GM21367 (cell line): ENCODE measurements around the gene AGPAT2.

Source experiments
- ATAC-seq: cut with Tn5 transposase; IDR thresholded peaks from one replicate; pipeline ENCODE4 v1.9.1; 2021; ENCODE audit not compliant: unreplicated experiment

AGPAT2 gene

GRCh38 chr9:136665111-136665703 is 22.1 kb downstream of the AGPAT2 start:
- ATAC-seq = no peak

GRCh38 chr9:136664000-136664915 is 23.0 kb downstream of the AGPAT2 start:
- ATAC-seq = no peak

- ATAC-seq = no peak
These were observed 24.3 kb downstream of the AGPAT2 start, which contains the start of gene EGFL7 for GRCh38 chr9:136662656-136663581. Gene EGFL7 (plus strand): TSS chr9:136662916. CDS start chr9:136668283, 5,367 bp downstream.

GRCh38 chr9:136662326-136662655 is 25.0 kb downstream of the AGPAT2 start:
- no peak for ATAC-seq

DNA sequence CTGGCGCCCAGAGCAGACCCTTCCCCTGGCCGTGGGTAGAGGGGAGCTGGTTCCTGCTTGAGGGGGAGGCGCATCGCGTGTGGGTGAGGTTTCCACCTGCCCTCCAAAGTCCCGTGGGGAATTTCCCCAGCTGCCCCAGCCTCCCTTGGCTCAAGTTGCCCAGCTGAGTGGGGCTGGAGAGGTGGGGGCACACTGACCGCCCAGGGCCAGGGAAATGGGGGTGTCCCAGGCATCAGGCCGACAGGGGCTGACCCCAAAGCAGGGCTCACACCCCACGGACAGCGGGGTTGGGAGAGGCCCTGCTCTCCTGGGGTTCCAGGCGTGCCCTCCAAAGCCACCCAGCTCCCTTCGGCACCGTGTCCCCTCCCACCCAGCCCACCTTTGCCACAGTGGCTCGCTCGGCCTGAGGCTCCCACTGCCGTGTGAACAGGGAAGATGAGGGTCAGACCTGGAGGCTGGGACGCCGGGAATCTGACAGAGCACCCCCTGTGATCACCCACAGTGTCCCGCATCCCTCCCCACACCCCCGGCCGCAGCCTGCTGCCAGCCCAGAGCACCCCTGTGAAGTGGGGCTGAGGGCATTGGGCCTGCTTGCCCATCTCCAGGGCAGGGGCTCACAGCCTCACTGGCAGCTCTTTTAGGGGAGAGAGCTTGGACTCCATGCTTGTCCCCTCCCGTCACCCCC is 25.5 kb downstream of the AGPAT2 start:
- ATAC-seq = no peak

GRCh38 chr9:136660971-136661550 is 26.2 kb downstream of the AGPAT2 start:
- no peak for ATAC-seq

DNA sequence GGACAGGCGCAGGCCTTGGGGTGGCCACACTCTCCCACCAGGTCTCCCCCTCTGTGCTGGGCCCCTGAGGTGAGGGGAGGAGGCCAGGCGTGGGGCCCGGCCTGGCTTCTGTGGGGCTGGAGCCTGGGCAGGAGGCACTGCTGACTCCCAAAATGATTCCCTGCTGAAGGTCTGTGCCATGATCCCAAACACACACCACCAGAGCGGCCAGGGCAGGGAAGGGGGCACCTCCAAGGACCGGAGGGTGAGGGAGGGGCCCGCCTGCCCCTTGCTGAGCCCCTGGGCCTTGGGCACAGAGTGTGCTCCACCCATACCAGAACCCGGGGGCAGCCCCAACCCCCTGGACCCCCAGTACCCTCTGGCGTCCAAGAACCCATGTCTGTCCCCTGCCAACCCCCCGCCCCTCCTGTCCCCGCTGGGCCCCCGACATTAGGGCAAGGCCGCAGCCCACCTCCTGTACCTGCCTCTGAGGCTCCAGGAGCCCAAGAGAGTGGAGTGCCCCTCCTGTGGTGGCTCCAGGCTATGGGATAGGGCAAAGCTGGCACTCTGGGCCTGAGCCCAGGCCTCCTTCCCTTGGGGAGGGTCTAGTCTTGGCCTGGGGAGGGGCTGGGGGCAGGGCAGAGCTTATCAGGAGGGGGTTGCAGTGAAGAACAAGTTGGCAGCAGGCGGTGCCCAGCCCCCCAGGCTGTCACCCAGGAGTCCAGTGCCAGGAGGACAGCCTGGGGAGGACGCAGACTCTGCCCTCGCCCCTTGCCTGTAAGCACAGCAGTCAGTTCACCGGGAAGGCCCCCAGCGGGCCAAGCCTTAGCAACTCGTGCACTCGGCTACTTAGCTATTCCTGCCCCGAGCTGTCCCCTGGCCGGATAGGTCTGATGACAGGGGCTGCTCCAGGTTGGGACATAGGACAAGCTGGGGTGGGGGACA is 27.1 kb downstream of the AGPAT2 start:
- no peak for ATAC-seq

GRCh38 chr9:136658849-136659535 is 28.3 kb downstream of the AGPAT2 start:
- no peak for ATAC-seq

- ATAC-seq = no peak
These were observed 29.0 kb downstream of the AGPAT2 start for GRCh38 chr9:136657974-136658848.

- no peak for ATAC-seq
These were observed 30.3 kb downstream of the AGPAT2 start for GRCh38 chr9:136656795-136657611.

GRCh38 chr9:136656183-136656738 is 31.0 kb downstream of the AGPAT2 start:
- ATAC-seq = no peak

DNA sequence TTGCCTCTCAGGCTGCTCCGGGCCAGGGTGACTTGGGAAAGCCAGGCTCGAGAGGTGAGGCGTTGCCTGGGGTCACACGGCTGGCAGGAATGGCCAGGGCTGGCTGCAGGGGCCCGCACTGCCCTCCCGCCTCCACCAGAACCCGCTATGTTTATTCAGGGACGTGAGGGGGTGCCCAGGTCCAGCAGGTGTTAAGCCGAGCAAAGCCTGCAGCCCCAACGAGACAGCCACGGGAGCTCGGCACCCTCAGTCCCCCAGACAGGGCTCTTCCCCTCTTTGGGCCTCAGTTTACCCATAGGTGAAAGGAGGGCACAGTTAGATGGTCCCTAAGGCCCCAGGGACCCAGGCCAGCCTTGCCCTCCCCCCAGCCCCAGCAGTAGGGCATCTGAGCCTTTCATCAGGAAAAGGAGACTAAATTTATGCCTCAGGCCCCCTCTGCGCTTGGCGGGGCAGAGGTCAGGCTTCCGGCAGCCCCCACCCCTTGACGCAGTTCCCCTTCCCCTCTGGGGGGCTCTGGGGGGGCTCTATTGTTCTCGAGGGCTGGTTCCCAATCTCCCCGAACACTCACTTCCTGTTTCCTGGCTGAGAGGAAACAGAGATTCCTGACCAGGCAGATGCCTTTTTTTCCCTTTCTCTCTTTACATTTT is 31.6 kb downstream of the AGPAT2 start:
- no peak for ATAC-seq

DNA sequence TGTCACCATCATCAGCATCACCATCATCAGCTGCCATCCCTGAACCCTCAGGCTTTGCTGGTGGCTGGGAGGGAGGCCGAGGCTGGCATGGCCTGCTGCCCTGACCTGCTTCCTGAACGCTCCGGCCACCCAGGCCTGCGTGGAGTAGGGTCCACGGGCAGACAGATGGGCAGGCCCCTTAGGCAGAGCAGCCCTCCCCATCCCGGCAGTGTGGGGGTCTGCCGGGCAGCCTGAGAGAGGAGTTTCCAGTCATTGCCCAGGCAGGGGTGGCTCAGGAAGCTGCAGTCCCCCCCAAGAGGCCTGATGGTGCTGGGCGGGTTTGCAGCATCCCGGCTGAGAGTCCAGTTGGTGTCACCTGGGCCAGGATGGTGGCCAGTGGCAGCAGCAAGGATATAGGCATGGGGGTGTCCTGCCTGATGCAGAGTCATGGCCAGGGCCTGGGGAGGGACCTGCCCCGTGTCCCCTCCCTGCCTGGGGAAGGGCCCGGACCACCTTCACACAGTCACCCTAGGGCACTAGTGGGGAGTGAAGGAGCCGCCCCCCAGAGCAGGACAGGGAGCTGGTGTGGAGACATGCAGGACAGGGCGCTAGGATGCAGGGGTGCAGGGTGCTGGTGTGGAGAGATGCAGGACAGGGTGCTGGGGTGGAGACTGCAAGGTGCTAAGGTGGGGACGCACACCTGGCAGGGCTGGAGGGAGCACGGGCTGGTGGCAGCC is 32.3 kb downstream of the AGPAT2 start:
- ATAC-seq = no peak

DNA sequence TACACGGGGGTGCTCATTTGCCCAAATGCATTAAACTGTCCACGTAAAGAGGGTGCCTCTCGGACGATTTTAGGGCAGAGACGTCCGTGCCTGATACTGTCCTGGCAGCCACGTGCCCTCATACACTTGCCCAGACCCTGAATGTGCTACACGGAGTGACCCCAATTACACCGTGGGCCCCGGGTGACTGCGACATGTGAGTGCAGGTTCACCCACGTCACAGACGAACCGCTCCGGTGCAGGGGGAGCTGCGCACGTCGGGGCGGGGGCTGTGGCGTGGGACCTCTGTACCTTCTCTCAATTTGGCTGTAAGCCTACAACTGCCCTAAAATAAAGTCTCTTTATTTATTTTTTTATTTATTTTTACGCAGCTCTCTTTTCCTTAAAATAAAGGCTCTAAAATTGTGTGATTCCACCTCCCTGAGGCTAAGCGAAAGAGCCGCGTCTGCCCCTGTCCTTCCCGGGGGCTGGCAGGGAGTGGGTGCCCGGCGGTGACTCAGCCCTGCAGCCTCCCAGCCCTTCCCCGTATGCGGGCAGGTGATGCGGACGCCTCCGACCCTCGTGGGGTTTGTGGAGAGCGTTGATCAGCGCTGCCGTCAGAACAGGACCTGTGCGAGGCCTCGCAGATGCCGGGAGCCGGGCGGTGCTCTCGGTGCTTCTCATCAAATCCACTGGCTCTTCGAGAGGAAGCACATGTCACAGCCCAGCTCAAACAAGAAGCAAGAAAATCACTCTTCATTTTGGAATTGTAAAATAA is 33.8 kb downstream of the AGPAT2 start:
- no peak for ATAC-seq

DNA sequence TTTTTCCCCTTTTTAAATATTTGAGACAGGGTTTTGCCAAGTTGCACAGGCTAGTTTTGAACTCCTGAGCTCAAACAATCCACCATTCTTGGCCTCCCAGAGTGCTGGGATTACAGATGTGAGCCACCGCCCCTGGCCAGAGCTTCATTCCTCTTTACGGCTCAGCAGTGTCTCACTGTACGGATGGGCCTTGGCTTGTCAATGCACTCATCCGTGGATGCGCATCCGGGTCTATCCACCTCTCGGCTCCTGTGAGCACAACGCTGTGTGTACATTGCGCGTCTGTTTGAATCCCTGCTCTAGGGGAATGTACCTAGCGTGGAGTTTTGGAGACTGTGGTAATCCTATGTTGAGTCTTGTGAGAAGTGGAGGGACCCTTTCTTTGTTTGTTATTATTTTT is 35.4 kb downstream of the AGPAT2 start:
- ATAC-seq = no peak
